NK-92 treated with Interleukin-12 subunit alpha and Interleukin-12 subunit beta, amount 100 ng/mL, for 24 hours (cell line): ENCODE results near the gene NINJ1.
"Not testable (repeated sequence)": the region's sequence is repeated elsewhere in the genome, so short reads cannot be mapped to it uniquely, and the experiment has no call there.

Source experiments
- DNase-seq: peaks from one replicate; lab custom pipeline; 2025; lab: John Stamatoyannopoulos, UW

NINJ1 gene

DNA sequence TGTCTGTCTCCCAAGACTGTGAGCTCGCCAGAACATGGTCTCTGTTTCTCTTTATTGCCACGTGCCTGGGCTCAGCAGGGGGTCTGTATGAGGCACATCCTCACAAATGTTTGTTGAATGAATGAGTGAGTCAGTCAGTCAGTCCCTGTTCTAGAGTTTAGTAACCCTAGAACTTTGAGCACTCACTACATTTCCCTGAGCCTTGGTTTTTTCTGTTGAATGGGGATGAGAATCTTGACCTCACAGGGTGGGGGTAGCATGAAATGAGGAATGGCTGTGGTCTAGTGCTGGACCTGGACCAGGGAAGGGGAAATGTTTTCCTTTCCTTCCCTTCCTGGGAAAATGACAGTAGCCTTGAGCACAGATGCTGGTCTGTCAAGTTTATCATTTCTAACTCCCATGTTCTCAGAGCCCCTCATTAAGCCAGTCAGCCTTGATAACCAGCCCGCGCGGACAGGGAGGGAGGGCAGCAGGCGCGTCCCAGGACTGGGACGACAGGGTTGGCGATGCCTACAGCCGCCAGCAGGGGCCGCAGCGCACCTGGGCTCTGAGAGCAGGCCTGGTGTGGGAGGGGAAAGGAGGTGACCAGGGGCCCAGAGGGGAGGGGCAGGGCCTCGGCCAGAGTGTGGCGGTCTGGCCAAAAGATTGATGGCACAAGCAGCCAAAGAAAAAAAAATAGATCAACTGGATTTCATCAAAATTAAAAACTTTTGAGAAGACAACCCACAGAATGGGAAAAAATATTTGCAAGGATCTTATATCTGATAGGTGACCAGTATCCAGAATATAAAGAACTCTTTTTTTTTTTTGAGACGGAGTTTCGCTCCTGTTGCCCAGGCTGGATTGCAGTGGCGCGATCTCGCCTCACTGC lies 25.8 kb upstream of the NINJ1 start:
- peak; percentile 13 for DNase-seq

DNA sequence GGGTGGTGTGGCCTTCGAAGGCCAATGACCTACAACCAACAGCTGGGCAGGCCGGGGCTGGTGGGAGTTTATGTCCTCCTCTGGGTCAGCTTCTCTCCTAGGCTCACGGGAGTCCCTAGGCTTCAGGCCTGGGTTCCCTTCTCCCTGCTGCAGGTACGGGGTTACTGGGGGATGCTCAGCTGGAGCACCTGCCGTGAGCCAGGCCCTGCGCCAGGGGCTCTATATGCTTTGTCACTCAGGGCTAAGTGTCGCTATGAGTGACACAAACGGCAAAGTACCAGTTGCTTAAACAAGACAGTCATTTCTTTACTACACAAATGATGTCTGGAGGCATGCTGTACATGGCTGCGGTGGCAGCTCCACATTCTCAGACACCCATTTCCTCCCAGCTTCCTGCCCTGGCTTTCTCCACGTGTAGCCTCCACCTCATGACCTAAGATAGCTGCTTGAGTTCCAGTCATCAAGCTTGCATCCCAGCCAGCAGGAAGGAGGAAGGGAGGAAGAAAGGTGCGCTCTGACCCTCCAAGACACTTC lies 22.5 kb upstream of the NINJ1 start:
- no peak for DNase-seq

GRCh38 chr9:93155716-93156474 lies 21.8 kb upstream of the NINJ1 start:
- no peak for DNase-seq

DNA sequence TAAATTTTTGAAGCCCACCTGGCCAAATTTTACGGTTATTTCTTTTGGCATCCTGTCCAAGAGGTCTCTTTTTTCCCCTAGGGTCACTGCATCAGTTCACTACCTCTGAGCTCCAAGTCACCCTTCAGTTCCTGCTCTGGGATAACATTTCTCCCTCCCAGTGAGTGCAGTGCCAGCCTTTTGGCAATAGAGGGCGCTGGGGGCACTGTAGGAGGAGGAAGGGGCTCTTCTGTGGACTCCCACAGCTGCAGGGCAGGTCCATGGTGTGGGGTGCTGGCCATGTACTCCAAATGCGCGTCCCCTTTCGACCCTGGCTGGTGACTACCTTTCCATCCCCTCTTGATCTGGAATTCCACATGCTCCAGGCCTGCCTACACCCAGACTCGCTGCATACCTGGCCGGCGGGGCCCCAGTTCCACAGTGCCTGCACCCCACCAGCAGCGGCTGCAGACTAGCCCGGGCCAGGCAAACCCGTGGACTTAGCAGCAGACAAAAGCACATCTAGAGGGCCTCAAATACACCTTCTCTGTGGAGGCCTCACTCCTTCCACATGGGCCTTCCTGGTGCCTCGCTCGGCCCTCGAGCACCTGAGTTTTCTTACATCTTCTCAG lies 20.3 kb upstream of the NINJ1 start:
- no peak for DNase-seq

- DNase-seq = no peak
These were observed 17.2 kb upstream of the NINJ1 start for GRCh38 chr9:93151097-93151784.

DNA sequence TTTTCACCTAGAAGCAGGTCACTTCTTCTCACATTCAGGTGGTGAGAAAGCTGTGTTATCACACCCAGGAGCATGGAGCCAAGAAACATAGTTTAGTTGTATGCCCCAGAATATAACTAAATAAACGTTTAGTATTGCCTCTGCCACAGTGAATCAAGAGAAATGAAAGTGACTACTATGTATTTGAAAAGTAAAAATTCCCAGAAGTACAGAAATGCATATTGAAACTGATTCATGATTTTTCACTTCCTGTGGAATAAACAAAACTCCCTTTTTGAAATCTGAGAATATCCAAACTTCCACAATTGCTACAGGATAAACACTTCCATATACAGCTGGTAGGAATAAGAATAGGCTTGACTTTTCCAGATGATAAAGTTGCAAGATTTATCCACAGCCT lies 15.3 kb upstream of the NINJ1 start:
- no peak for DNase-seq

DNA sequence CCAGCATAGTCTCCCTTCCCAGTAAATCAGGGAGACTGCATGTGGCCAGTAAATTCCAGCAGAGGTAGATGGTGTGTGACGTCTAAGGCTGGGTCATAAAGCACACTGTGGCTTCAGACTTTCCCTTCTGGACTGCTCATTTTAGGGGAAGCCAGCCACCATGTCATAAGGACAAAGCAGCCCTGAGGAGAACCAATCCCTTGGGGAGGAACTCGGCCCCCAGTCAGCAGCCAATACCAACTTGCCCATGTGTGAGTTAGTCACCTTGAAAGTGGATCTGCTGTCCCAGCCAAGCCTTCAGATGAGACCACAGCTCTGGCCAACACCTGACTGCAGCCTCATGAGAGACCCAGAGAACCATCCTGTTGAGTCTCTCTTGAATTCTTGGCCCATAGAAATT lies 14.7 kb upstream of the NINJ1 start:
- DNase-seq = no peak

DNA sequence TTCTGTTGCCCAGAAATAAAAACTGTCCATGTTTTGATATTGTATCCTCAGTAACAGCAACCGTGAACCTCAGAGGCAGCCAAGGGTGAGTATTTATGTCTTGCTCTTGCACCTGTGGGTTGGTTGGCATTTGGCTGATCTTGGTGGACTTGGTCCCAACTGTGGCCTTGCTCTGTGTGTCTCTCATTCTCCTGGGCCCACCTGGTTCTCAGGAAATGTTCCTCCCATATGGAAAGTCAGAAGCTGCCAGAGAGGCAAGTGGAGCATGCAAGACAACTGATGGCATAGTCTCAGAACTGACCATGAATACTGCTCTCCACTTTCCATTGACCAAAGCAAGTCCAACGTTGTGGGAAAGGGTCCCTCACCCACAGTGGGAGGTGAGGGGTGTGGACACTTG lies 13.6 kb upstream of the NINJ1 start:
- DNase-seq = no peak

DNA sequence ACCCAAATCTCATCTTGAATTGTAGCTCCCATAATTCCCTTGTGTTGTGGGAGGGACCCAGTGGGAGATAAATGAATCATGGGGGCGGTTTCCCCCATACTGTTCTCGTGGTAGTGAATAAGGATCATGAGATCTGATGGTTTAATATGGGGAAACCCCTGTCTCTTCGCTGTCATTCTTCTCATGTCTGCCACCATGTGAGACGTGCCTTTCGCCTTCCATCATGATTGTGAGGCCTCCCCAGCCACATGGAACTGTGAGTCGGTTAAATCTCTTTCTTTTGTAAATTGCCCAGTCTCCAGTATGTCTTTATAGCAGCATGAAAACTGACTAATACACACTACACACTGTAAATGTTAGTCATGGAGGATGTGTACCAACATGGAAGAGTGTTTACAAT lies 12.6 kb upstream of the NINJ1 start:
- DNase-seq = not testable (repeated sequence)

GRCh38 chr9:93143830-93144530 lies 9.9 kb upstream of the NINJ1 start:
- DNase-seq = no peak

GRCh38 chr9:93141771-93142483 lies 7.9 kb upstream of the NINJ1 start:
- no peak for DNase-seq

DNA sequence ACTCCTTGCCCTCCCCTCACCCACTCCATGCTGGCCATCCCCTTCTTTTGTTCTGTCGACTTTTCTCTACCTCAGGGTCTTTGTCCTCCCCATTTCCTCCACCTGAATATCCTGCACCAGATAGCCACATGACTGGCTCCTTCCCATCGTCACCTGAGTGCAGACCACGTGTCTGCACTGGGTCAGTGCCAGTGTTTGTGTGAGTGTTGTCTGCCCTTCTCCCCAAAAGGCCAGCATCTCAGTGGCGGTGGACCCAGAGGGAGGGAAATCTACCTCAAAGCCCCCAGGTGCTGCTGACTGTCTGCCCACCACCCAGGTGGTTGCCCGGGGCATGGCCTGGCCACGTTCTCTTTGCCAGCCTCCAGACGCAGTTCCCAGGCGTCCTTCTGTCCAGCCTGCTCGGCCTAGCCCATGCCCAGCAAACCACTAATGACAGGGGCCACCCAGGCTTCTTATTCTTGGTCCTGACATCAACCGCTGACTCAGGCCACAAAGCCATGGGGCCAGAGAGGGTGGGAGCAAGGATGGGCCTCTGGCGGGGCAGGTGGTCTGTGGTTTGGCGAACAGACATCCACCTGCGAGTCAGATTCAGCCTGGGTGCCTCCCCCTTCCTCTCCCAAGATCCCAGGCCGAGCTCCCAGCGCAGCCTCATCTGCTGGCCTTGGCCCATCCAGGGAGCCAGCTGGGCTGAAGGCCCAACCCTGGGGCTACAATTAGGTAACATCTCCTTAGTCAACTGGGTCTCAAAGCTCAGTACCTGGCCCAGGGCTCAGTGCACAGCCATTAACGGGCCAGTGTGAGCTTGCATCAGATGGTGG lies 5.5 kb upstream of the NINJ1 start:
- DNase-seq = no peak

DNA sequence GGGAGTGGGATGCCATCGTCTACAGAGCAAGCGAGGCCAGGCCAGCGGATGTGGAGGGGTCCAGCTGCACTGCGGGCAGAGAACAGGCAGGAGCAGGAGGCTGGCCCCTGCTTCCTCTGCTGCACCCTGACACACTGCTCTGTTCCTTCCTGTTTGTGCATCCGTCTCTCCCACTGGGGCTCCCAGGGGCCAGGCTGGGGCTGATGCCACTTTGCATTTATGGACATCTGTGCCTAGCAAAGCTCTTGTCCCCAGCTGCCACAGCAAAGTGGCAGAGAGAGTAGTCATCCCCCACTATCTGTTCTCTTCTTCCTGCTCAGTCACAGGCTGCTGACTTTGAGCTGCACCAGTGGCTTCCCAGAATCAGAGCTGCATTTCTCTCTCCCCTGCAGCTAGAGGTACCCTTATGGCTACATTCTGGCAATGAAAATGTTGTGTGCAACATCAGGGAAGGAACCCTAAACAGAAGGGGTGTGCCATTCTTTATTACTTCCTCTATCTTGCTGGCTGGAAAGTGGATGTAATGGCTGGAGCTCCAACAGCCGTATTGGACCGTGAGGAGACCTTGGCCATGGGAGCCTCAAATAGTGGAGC lies 4.2 kb upstream of the NINJ1 start:
- DNase-seq = no peak

GRCh38 chr9:93137362-93137761 lies 3.3 kb upstream of the NINJ1 start:
- no peak for DNase-seq

DNA sequence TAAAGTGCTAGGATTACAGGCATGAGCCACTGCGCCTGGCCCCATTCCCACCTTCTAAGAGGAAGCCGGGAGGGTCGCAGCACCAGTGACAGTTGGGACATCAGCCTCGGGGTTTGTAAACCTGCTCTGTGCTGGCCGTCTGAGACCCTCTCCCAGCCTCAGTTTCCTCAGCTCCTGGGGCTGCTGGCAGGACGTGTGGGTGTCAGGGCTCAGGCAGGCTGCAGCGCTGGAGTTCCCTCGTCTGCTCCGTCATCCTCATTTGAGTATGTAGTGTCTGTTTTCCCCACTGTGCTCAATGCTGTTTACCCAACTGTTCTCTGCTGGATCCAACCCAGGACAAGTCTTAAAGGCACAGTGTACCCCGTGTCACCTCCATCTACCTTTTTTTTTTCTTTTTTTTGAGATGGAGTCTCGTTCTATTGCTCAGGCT lies 2.0 kb upstream of the NINJ1 start:
- no peak for DNase-seq

DNA sequence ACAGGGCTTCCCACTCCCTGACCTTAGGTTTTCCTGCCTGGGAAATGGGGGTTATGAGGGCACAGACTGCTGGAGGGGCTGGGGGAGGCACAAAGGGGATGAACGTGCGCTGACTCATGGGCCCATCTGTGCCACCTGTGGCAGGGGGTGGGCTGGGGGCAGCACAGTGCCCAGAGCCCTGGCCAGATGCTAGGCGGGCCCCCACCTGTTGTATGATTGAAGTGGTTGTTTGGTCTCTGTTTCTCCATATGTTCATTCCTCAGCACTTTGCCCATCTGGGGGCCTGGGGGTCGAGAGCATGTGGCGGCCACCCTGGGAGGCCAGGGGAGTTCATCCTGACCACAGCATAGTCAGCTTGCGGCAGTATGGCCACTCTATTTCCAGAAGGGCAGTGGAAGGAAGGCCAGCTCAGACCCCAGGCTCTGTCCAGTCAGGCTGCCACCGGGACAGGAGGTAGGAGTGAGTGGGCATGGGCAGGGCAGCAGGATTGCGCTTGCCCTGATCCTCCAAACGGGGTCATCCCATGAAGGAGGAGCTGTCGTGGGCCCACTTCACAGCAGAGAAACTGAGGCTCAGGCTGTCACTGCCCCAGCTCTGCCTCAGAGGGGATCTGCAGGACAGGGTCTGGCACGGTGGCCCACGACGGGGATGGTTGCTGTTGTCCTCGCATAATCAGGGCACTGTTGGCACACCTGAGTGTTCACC lies 841 bp upstream of the NINJ1 start:
- DNase-seq = no peak

DNA sequence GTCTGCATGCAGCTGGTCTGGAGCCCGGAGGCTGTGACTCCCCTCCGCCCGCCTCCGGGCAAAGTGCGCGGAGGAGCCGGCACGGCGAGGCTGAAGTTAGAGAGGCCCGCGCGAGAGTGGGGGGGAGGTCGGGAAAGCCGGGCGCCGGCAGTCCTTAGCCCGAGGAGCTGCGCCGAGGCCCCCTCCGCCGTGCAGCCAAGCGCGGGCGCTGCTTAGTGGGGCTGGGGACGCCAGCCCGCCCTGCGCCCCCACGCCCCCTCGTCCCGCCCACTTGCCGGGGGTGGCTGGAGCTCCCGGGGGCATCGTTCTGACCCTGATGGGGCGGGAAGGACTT lies 403 bp downstream of the NINJ1 start:
- DNase-seq = no peak

GRCh38 chr9:93132946-93133680 lies 938 bp downstream of the NINJ1 start:
- DNase-seq = no peak
